Stimulated activated CD8-positive, alpha-beta memory T cell treated with anti-CD3 and anti-CD28 coated beads, Interleukin-12 subunit alpha, Interleukin-12 subunit beta, amount 100 ng/mL, for 24 hours (primary cell): Measurements from ENCODE around the gene CLDN10.

Source experiments
- DNase-seq: peaks from one replicate; pipeline ENCODE4 v3.0.0-alpha.2; 2020; ENCODE audit errors: extremely low read depth

The CLDN10 gene

GRCh38 chr13:95601216-95601615, 48.7 kb downstream of the CLDN10 start:
- DNase-seq: no peak

GRCh38 chr13:95601906-95602305, 49.4 kb downstream of the CLDN10 start:
- DNase-seq: no peak

- DNase-seq: no peak
These were observed 51.5 kb downstream of the CLDN10 start for GRCh38 chr13:95603887-95604555.

- DNase-seq: no peak
These were observed 52.0 kb downstream of the CLDN10 start for GRCh38 chr13:95604556-95604915.

- DNase-seq: no peak
These were observed 53.1 kb downstream of the CLDN10 start for GRCh38 chr13:95605448-95606125.

GRCh38 chr13:95607366-95607765, 54.8 kb downstream of the CLDN10 start:
- DNase-seq: no peak

- DNase-seq: no peak
These were observed 56.3 kb downstream of the CLDN10 start for GRCh38 chr13:95608640-95609323.

GRCh38 chr13:95614641-95615245, 62.2 kb downstream of the CLDN10 start:
- DNase-seq: no peak

GRCh38 chr13:95615539-95615938, 63.0 kb downstream of the CLDN10 start:
- no peak for DNase-seq

GRCh38 chr13:95620030-95620824, 67.7 kb downstream of the CLDN10 start:
- no peak for DNase-seq

- DNase-seq: no peak
These were observed 68.4 kb downstream of the CLDN10 start for GRCh38 chr13:95620825-95621498.

GRCh38 chr13:95623141-95623540, 70.6 kb downstream of the CLDN10 start:
- DNase-seq: no peak

GRCh38 chr13:95624020-95624419, 71.5 kb downstream of the CLDN10 start:
- DNase-seq: no peak

- no peak for DNase-seq
These were observed 74.2 kb downstream of the CLDN10 start for GRCh38 chr13:95626768-95627167.

- DNase-seq: no peak
These were observed 75.1 kb downstream of the CLDN10 start for GRCh38 chr13:95627590-95627989.

- no peak for DNase-seq
These were observed 76.0 kb downstream of the CLDN10 start for GRCh38 chr13:95628488-95628887.

- no peak for DNase-seq
These were observed 76.6 kb downstream of the CLDN10 start for GRCh38 chr13:95629071-95629470.
